ENCODE results near the gene GNRH2. TPM values are rescaled to one million over a fixed set of nuclear protein-coding genes. Genes with fewer than 3 reads are reported as not detected.
A peak's percentile ranks its signal among the peaks of the same experiment; 100 is the strongest.

Gene GNRH2
- total and polyA plus RNA-seq, 2 of the 8 experiments (the other 6 are each of a cell fraction or from before 2014, with no cell fraction given), result 0.09 to 0.82 TPM

- H2AFZ ChIP-seq (ENCODE audit: low read length), result no peak overlapping the region
- H2BK15ac ChIP-seq (ENCODE audit: low read length), result no peak overlapping the region
- H2BK120ac ChIP-seq (replicated peaks; ENCODE audit: low read depth, low read length), result no peak overlapping the region
- H2BK5ac ChIP-seq (ENCODE audit: low read depth, low read length), result no peak overlapping the region
- H3K9ac ChIP-seq (replicated peaks in 1 of 4; ENCODE audit: extremely low read depth in 1 of 4, low read depth in 3 of 4, low read length in 3 of 4), result no peak overlapping the region
- H3K9me3 ChIP-seq (ENCODE audit: insufficient read depth in 2 of 2, low read depth in 1 of 2, low read length in 1 of 2), result no peaks in the 10 kb centered on the region
- H4K91ac ChIP-seq (replicated peaks; ENCODE audit: insufficient read length, low read length), result no peak overlapping the region
- DNase-seq (ENCODE audit: low read depth in 1 of 2, low spot score in 2 of 2) (no peak), FAIRE-seq (no peak)
- H3K4me1 ChIP-seq (replicated peaks in 1 of 4; ENCODE audit: control insufficient read depth in 3 of 4, insufficient read depth in 4 of 4, low read length in 3 of 4), result peaks cover 0 to 6% (median 2%) of the 10 kb centered on the region in 4 experiments; a peak in 2 of 7 replicates
- H4K8ac ChIP-seq (ENCODE audit: extremely low read depth, insufficient read depth, low read length), result peak overlapping the region; percentile 14; the same call in 1 of the 2 replicates
- H3K23ac ChIP-seq (ENCODE audit: insufficient read length), result no peak overlapping the region
- H2BK20ac ChIP-seq (ENCODE audit: low read length), result no peak overlapping the region
- H3K27me3 ChIP-seq (replicated peaks in 1 of 4; ENCODE audit: control insufficient read depth in 3 of 4, extremely low read depth in 1 of 4, insufficient read depth in 3 of 4, low read length in 3 of 4), result peaks cover 2 to 21% (median 13%) of the 10 kb centered on the region in 4 experiments
- TF ChIP-seq RNF2 (IDR thresholded peaks at IDR 0.05; ENCODE audit: borderline replicate concordance, low read depth, low read length, missing control alignments, poor library complexity, severe bottlenecking) (no peak), KDM1A (IDR thresholded peaks at IDR 0.05; ENCODE audit: borderline replicate concordance, low read length) (no peak), CHD2 (IDR thresholded peaks at IDR 0.05; ENCODE audit: low read length) (no peak), JUN (IDR thresholded peaks at IDR 0.05; ENCODE audit: low read depth, low read length) (no peak), USF2 (IDR thresholded peaks at IDR 0.05; ENCODE audit: low read length) (no peak)
- no peaks in the 10 kb centered on the region for H3K79me2 ChIP-seq (ENCODE audit: control insufficient read depth in 1 of 2, insufficient read depth in 2 of 2, low read length in 2 of 2)
- H3K27ac ChIP-seq (ENCODE audit: low read depth, low read length), result no peak overlapping the region
- no peak overlapping the region for H4K5ac ChIP-seq (ENCODE audit: insufficient read length, low read depth, low read length)
- H3K23me2 ChIP-seq (ENCODE audit: low read depth, low read length), result no peaks in the 10 kb centered on the region; the same call in 1 of the 2 replicates
- H3K36me3 ChIP-seq (ENCODE audit: control insufficient read depth in 2 of 4, insufficient read depth in 4 of 4, low read length in 3 of 4), result no peaks in the 10 kb centered on the region
- ChIA-PET POLR2A (ENCODE audit: partially characterized antibody) (interaction anchor here (1.0 to 2.2 kb wide), 6 partner anchors 10 to 22 kb away, joined by 3 to 14 read pairs (median 4); partner anchors contain the start of genes AVP and OXT), CTCF (ENCODE audit: partially characterized antibody) (interaction anchor here (0.7 to 5.5 kb wide), 3 partner anchors 11 to 21 kb away, joined by 3 to 48 read pairs (median 3); no protein-coding TSS in a partner anchor)
- no peak overlapping the region for H3K18ac ChIP-seq (ENCODE audit: extremely low read depth, low read length)
- no peak overlapping the region; a peak in 1 of 4 replicates for H3K4me2 ChIP-seq (ENCODE audit: insufficient read depth in 1 of 2, low read depth in 2 of 2, low read length in 2 of 2)
- no peaks in the 10 kb centered on the region for H3K79me1 ChIP-seq (ENCODE audit: low read depth, low read length)
- no peak overlapping the region for H2AK5ac ChIP-seq (ENCODE audit: low read depth, low read length)
- peak overlapping the region; percentile 72; the same call in 1 of the 2 replicates for H2BK12ac ChIP-seq (ENCODE audit: low read depth, low read length)
- H3K14ac ChIP-seq (ENCODE audit: insufficient read length), result no peak overlapping the region
- no peak overlapping the region for H3K56ac ChIP-seq (replicated peaks; ENCODE audit: insufficient read length, low read depth, low read length)
- no peak overlapping the region for H3K4me3 ChIP-seq (ENCODE audit: extremely low read depth in 1 of 4, insufficient read depth in 2 of 4, low read depth in 3 of 4, low read length in 4 of 4)
- no peak overlapping the region for H3K4ac ChIP-seq (replicated peaks; ENCODE audit: insufficient read length, low read depth, low read length)
- H4K20me1 ChIP-seq (replicated peaks in 1 of 2; ENCODE audit: control insufficient read depth in 1 of 2, insufficient read depth in 2 of 2, low read length in 2 of 2), result no peaks in the 10 kb centered on the region
- 90% methylated on average over 10 of the region's 10 CpGs; no CpG with 5 or more reads in 1 of the 2 experiments for WGBS, 2 experiments (ENCODE audit: extremely low coverage in 1 of 2, insufficient coverage in 1 of 2, insufficient read length in 1 of 2, insufficient replicate concordance in 2 of 2, low coverage in 1 of 2, low lambda C conversion rate in 2 of 2, missing lambda C conversion rate in 1 of 2)
These were observed 50.5 kb downstream of the GNRH2 start for GRCh38 chr20:3093861-3094361.

All from H1 (cell line).